GM18861 (cell line): ENCODE measurements around the gene BAIAP2.
"Not testable (repeated sequence)": the region's sequence is repeated elsewhere in the genome, so short reads cannot be mapped to it uniquely, and the experiment has no call there.

Source experiments
- ATAC-seq: cut with Tn5 transposase; IDR thresholded peaks from one replicate; pipeline ENCODE4 v1.9.1; 2021; ENCODE audit not compliant: unreplicated experiment

Gene BAIAP2

DNA sequence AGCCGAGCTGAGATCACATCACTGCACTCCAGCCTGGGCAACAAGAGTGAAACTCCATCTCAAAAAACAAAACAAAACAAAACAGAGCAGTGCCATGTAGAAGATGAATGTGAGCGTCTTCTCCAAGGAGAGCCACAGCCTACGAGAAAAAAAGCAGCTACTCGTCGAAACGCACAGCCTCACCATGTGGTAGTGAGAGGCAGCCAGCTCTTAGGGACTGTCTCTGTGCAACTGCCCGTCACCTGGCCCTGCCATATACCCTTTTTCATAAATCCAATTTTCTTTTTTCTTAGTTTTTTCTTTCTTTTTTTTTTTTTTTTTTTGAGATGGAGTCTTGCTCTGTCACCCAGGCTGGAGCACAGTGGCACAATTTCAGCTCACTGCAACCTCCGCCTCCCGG is 119.1 kb downstream of the BAIAP2 start:
- not testable (repeated sequence) for ATAC-seq

DNA sequence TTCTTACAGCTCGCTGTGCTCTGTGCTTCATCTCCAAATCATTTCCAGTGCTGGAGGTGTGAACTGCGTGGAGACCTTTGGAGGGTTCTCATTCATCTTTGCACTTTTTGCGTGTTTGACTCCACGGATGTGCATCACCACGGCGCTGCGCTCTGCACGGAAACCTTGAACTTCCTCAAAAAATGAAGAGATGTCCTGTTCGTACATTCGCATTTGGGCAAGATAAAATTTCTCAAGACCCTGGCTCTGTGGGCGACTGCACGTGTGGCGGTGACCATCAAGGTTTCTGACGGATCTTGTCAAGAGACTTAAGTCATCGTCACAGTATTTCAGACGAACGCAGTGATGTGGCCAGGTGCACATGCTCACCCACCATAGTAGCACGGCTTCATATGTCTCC is 120.0 kb downstream of the BAIAP2 start:
- ATAC-seq: no peak

DNA sequence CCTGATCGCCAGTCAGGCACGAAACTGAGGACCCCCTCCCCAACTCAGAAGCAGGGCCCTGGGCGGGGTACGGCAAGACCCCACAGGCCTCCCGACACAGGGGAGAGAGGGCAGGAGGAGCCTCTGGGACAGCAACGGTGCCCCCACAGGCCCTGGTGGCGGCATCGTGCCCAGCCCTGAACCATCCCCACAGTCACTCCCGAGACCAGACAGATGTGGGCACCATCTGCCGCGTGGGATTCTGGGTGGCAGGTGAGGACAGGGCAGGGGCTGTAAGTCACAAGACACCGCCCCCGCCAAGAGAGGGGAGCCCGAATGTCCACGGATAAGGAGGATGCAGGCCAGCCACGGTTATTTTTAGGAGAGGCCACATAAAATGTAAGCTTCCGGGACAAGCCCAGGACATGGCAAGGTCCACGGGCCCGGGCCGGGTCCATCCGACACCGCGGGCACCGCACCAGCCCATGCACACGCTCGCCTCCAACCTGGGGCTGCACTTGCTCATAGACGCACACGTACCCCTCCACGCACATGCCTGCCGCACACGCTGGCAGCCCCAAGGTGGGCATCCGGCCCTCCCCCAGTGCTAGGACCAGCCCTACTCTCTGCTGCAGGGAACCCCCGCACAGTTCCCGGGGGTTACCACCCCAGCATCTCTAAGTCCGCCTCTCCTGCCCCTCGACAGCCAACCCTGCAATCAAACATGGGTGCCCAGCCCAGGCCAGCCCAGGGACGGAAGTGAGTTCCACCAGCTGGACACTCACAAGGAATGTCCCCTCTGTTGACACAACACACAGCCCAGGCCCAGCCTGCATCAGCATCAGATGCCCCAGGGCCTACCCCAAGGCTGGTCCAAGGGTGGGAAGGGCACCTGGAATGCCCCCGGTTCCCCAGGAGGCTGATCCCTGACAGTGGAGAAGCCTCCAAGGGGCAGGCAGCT is 122.2 kb downstream of the BAIAP2 start:
- ATAC-seq: no peak

- ATAC-seq: no peak
Measured at GRCh38 chr17:81157848-81158687, 123.1 kb downstream of the BAIAP2 start.

DNA sequence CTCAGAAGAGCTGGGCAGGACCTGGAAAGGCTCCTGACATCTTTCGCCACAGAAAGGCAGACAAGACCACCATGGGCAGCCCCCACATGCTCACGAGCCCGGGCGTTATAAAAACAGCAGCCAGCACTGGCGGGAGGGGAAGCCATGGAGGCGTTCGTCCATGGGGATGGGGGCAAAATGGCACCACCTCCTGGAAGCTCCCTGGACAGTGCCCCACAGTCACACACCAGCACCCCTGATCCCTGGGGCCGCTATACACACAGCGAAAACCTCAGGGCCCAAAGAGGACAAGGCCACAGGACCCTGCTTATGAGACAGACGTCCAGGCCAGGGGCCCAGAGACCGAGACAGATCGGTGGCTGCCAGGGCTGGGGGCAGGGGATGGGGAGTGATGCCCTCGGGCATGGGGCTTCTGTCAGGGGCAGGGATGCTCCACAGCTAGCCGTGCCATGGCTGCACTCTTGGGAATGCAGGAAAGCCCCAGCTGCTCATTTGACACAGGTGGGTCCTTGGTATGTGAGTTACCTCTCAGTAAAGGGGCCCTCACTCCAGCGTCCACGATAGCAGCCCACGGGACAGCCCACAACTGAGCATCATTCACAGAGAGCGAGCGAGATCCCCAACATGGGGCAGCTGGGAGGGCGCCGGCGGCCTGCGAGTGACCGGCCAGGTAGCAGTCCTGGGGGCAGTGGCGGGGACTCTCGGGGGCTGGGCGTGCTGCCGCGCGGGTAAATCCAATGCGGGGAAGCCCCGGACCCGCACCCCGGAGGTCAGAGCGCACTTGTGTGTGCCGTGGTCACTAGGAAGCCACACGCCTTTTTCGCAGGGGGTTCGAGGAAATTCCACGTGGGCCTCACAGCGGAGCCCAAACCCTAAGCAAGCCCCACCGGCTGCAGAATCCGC is 124.0 kb downstream of the BAIAP2 start:
- no peak for ATAC-seq

DNA sequence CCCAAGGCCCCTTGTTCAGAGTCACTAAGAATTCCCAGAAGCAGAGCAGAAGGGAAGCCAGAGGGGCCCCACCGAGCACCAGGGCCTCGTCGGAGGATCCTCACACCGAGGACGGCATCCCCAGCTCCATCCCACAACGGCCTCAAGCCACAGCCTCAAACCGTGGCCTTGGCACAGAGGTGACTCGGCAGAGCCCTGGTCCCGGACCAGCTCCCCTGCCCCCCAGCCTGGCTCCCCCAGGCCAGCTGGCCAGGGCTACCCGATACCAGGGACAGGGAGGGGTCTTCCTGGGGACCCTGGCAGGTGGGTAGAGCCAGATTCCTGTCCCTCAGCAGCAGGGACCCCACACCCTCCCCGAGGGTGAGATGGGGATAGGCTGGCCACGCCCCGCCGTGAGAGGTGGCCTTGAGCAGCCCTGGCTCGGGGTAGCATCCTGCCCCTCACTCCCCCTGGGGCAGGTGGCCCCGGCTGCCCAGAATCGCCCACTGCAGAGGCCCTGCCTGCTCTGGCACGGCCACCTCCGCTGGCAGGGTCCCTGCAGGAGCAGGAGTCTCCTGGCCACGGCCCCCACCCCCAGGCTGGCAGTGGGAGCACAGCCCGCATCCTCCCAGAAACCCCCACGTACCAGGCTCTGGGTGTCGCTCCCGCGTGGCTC is 124.8 kb downstream of the BAIAP2 start:
- ATAC-seq: no peak

DNA sequence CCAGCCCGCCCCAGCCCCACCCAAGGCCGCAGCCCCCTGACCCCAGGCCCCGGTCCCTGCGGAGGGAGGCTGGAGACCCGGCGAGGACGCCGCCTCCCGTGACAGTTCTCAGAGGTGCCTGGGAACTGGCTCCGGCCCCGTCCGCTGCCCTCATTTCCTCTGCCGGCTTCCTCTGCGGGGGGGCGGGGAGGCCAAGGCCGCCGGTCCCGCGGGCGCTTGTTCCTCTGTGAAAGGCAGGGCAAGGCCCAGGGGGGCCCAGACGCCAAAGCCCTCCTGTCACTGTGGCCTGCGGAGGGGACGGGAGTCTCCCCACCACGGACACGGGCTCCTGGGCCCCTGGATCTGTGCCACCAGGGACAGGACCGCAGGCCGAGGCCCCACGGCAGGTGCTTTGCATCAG is 125.4 kb downstream of the BAIAP2 start:
- no peak for ATAC-seq

DNA sequence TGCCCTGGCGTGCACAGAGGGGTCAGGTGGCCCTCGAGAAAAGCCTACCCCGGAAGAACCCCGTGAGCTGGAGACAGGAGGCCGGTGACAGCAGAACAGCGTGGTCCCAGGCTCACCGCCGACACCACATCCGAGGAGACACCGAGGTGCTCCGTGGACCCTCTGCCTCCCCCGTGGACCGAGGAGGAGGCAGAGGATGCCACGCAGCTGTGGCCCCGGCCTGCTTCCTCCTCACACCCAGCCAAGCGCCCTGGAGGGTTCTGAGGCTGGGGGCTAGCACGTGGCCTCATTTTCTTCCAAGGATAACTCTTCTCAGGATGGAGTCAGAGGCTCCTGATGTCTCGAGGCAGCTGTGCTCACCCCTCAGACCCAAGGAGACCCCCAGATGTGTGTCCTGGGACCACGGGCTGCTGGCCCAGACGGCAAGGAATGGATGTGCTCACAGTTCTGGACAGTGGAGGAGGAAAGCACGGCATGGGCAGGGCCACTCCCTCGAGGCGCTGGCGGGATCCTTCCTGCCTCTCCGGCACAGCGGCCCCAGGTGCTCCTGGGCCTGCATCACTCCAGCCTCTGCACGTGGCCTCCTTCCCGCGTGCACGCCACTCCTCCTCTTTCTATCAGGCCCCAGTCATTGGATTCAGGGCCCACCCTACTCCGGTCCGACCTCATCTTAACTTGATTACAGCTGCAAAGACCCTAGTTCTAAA is 125.9 kb downstream of the BAIAP2 start:
- ATAC-seq: no peak

GRCh38 chr17:81161536-81161935 is 126.6 kb downstream of the BAIAP2 start:
- ATAC-seq: no peak

DNA sequence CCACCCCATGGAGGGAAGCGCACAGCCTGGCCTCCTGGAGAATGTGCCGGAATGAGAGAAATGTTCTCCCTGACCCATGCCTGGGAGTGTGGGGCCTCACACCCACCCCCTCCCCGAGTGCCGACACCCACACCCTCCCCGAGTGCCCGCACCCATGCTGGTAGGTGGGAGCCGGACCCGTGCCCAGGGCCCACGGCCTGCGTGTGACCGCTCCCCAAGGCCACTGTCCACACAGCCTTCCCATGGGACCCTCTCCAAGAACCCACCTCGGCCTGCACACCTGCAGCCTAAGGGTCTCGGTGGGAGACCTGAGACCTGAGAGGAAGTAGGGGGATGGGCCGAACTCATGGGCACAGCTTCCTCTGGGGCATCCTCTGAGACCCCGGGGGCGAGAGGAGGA is 127.0 kb downstream of the BAIAP2 start:
- ATAC-seq: no peak

DNA sequence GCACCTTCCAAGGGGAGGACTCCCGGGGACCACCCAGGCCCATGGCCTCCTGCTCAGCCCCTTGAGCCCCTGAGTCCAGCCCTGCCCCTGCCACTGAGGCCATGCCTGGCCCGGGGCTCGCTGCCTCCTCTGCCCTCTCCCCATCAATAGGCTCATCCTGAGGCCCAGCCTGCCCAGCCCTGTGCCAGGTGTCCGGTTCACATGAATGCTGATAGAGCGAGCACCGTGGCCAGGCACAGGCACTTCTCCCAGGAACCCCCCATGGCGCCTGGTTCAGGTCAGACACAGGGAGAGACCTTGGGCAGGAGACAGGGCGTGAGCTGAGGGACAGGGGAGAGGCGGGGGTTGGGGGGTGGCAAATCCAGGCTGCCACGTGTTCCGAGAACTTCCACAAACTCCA is 127.5 kb downstream of the BAIAP2 start:
- ATAC-seq: no peak

GRCh38 chr17:81163051-81163695 is 128.2 kb downstream of the BAIAP2 start:
- no peak for ATAC-seq

GRCh38 chr17:81163703-81164370 is 128.9 kb downstream of the BAIAP2 start:
- ATAC-seq: no peak

- ATAC-seq: no peak
Measured at GRCh38 chr17:81164371-81165245, 129.7 kb downstream of the BAIAP2 start.

GRCh38 chr17:81165246-81166032 is 130.5 kb downstream of the BAIAP2 start, which contains the start of gene PVALEF:
TSS of gene PVALEF (plus strand) at chr17:81165507. CDS start at chr17:81181227, 15,720 bp downstream.
- no peak for ATAC-seq

DNA sequence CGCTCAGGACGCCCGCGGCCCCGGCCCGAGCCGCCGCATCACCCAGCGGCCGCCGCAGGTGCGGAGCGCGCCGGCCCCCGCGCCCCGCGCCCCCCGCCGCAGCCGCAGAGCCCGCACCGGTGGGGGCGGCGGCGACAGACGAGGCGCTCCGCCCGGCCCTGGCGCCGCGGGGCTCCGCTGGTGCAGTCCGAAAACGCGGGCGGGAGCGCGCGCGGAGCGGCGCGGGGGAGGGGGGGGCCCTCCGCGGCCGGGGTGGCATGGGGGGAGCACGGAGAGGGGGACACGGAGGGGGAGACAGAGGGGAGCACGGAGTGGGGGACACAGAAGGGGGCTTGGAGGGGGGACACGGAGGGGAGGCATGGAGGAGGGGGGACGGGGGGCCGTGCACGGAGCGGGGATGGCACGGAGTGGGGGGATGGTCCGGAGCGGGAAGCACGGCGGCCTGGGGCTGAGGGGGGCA is 131.1 kb downstream of the BAIAP2 start, which contains the start of gene AATK:
TSS of gene AATK (minus strand) at position 189 of the 460 bp plus-strand sequence. CDS start 229 bp downstream, outside the sequence.
- no peak for ATAC-seq
